Fibroblast of mammary gland (primary cell): Measurements from ENCODE around the gene KIFC1.

ENCODE experiments used
- DNase-seq: peaks from one replicate; pipeline ENCODE4 v3.0.0-alpha.2; 2010; ENCODE audit warnings: low read depth
- H3K4me3 ChIP-seq: 2 replicates; pipeline ENCODE4 v1.5.1; 2011; ENCODE audit warnings: low read depth, mild to moderate bottlenecking, low read length, moderate library complexity; ENCODE audit not compliant: control insufficient read depth
- CTCF ChIP-seq: conservative IDR thresholded peaks from 2 replicates; pipeline ENCODE4 v1.5.1; 2011; ENCODE audit warnings: low read depth, low read length, inconsistent platforms; ENCODE audit not compliant: control insufficient read depth, insufficient read depth

KIFC1 gene

DNA sequence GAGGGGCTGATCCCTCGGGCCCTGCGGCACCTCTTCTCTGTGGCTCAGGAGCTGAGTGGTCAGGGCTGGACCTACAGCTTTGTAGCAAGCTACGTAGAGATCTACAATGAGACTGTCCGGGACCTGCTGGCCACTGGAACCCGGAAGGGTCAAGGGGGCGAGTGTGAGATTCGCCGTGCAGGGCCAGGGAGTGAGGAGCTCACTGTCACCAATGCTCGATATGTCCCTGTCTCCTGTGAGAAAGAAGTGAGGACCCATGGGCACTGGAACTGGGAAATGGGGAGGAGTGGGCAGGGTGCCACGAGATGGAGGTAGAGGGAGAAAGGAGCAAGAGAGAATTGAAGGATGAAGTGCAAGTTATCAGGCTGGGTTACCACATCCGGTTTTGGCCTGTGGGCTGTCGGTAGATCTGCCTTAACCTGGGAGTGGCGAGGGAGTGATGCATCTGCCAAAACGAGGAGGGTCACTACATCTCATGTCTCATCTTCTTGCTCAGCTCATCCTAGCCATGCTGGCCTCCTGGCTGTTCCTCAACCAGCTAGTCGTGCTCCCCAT is 13.8 kb downstream of the KIFC1 start:
- no peak overlapping the region for H3K4me3 ChIP-seq
- DNase-seq, result no peak
- TF ChIP-seq CTCF, result no peak

- no peak for TF ChIP-seq CTCF
- DNase-seq, result no peak
- no peak overlapping the region for H3K4me3 ChIP-seq
Measured at GRCh38 chr6:33406126-33406525, 14.5 kb downstream of the KIFC1 start.

DNA sequence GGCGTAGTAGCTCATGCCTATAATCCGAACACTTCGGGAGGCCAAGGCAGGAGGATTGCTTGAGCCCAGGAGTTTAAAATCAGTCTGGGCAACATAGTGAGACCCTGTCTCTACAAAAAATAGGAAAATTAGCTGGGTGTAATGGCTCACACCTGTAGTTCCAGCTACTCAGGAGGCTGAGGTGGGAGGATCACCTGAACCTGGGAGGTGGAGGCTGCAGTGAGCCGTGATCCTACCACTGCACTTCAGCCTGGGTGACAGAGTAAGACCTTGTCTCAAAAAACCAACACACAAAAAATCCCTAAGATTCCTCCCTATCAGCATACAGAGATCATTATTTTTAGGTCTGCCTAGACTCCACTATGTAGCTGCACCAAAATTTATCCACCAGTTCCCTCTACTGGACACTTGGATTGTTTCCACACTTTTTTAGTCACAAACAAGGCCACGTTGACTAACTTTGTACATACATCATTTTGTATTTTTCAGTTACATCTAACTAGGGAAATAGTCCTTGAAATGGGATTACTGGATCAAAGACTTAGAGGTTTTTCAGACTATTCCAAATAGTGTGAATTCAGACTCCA is 15.6 kb downstream of the KIFC1 start:
- no peak overlapping the region for H3K4me3 ChIP-seq
- DNase-seq, result peak; percentile 73
- TF ChIP-seq CTCF, result peak; percentile 33

DNA sequence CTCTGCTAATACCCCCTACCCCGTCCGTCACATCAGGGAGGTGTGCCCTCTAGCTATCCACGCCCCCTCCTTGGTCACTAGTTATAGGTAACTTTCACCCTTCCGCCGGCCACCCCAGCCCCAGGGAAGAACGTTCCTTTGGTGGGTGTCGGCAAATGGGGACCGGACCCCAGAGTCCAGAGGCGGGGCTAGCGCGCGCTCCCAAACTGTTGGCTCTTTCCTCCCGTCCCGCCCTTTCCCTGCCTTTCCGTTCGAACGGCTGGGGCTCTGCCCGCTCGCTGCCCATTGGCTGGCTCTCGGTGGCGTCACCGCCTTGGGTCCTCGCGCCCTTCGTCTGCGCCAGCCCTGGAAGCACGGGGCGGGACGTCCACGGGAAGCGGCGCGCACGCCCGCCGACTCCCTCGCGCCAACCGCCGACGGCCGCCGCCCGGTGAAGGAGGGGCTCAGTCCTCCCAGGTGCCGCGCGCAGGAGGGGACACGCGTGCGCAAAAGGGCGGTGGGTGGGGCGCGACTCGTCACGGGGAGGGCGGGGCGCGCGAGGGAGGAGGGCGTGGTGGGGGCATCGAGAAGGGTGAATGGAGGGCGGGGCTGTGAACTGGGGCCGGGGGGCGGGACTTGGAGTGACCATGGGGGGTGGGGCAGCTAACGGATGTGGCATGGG is 18.6 kb downstream of the KIFC1 start:
- peak; percentile 96 for DNase-seq
- H3K4me3 ChIP-seq, result peak overlapping the region; percentile 61
- no peak for TF ChIP-seq CTCF

GRCh38 chr6:33410711-33411631 is 19.3 kb downstream of the KIFC1 start, which contains the start of gene PHF1:
PHF1 (plus strand) TSS chr6:33411014; CDS start chr6:33412264, 1,250 bp downstream.
- DNase-seq, result peak; percentile 77
- H3K4me3 ChIP-seq, result peak within 1 kb of the TSS; percentile 65

More at GRCh38 chr6:33410711-33411631, 19.3 kb downstream of the KIFC1 start, which contains the start of gene PHF1:
- TF ChIP-seq CTCF, result no peak
